Occipital lobe (tissue), 3 donors: ENCODE results near the gene COMTD1. TPM values are rescaled to one million over a fixed set of nuclear protein-coding genes. Genes with fewer than 3 reads are reported as not detected.
"Not testable (repeated sequence)": the region's sequence is repeated elsewhere in the genome, so short reads cannot be mapped to it uniquely, and the experiment has no call there.

ENCODE experiments used
- DNase-seq: peaks from one replicate; lab custom pipeline; 2025; lab: John Stamatoyannopoulos, UW
- small RNA-seq: library from RNA; depleted of rRNA; stranded (forward); fragments of <200 nt; gene quantifications from one replicate; pipeline ENCODE3, GENCODE V24; 2014
- total RNA-seq: library from RNA; depleted of rRNA; stranded (reverse); fragments of >200 nt; gene quantifications from one replicate; pipeline ENCODE4 v1.2.3, GENCODE V29; 2014

The COMTD1 gene
- total RNA-seq, 1 donor from 2014 or later, result 19.7 TPM

GRCh38 chr10:75195035-75195763 lies 40.6 kb downstream of the COMTD1 start:
- no peak for DNase-seq

- not testable (repeated sequence) for DNase-seq
These were observed 41.1 kb downstream of the COMTD1 start for GRCh38 chr10:75194625-75195024.

GRCh38 chr10:75191821-75192568 lies 43.8 kb downstream of the COMTD1 start:
- peak; percentile 13 for DNase-seq

GRCh38 chr10:75189266-75190096 lies 46.3 kb downstream of the COMTD1 start:
- no peak for DNase-seq

- DNase-seq, result not testable (repeated sequence)
These were observed 47.2 kb downstream of the COMTD1 start for GRCh38 chr10:75188522-75188921.

- DNase-seq, result no peak
These were observed 47.8 kb downstream of the COMTD1 start for GRCh38 chr10:75187961-75188426.

- DNase-seq, result no peak
These were observed 49.4 kb downstream of the COMTD1 start for GRCh38 chr10:75186310-75186709.

Small RNA genes lying within 50 kb of the gene (small RNA-seq; reads per million reads assigned to genes)
- gene HMGA1P5 (not detected), gene RPL39P25 (not detected)

Other genes with a start within 250 kb of the COMTD1 start
- gene SAMD8, start 124.3 kb downstream of the COMTD1 start, total RNA-seq, result 83.1 TPM
- 126 TPM for gene VDAC2, start 25.2 kb downstream of the COMTD1 start, total RNA-seq
- gene ZNF503, start 165.8 kb upstream of the COMTD1 start, total RNA-seq, result 1.1 TPM
- gene LRMDA, start 195.7 kb upstream of the COMTD1 start, total RNA-seq, result 0.62 TPM